HEK293 (cell line): ENCODE measurements around the gene ITGB3.

Experiments used
- CTCF ChIA-PET: fragments of 350-600 bp; formaldehyde crosslinking; extraction: SDS; loops from one replicate; lab custom pipeline; 2021; ENCODE audit warnings: antibody characterized with exemption; lab: Yijun Ruan, JAX
- POLR2A ChIA-PET: fragments of 300-600 bp; formaldehyde crosslinking; extraction: SDS; loops from one replicate; lab custom pipeline; 2020; ENCODE audit warnings: antibody characterized with exemption, inconsistent platforms; lab: Yijun Ruan, JAX
- H3K27ac ChIP-seq: fragments of 200-500 bp; sonication (Bioruptor generic); 2 replicates; pipeline ENCODE4 v1.5.1; 2014; ENCODE audit warnings: low read depth, low read length, control low read depth, inconsistent platforms; ENCODE audit errors: extremely low read depth
- H3K36me3 ChIP-seq, 2 experiments: fragments of 200-500 bp in 1 of 2; sonication (Bioruptor generic) in 1 of 2; 1 replicate in 1 of 2; 2 replicates in 1 of 2; pipeline ENCODE4 v1.5.1; 2014 to 2017; ENCODE audit warnings: inconsistent platforms in 2 of 2, low read length in 2 of 2; ENCODE audit not compliant: control insufficient read depth in 2 of 2, insufficient read depth in 1 of 2
- H3K4me1 ChIP-seq: fragments of 200-500 bp; sonication (Bioruptor generic); 2 replicates; pipeline ENCODE4 v1.5.1; 2014; ENCODE audit warnings: mild to moderate bottlenecking, low read length, inconsistent platforms; ENCODE audit not compliant: control insufficient read depth, insufficient read depth
- H3K4me3 ChIP-seq: 2 replicates; pipeline ENCODE4 v1.5.1; 2011; ENCODE audit warnings: low read depth, mild to moderate bottlenecking, control low read depth, low read length, moderate library complexity
- H3K9me3 ChIP-seq: fragments of 200-500 bp; sonication (Bioruptor generic); 2 replicates; pipeline ENCODE4 v1.5.1; 2014; ENCODE audit warnings: low read depth, low read length, inconsistent platforms; ENCODE audit not compliant: control insufficient read depth, insufficient read depth
- PRDM10 ChIP-seq: fragments of 450-650 bp; formaldehyde crosslinking; IDR thresholded peaks from 2 replicates; pipeline ENCODE4 v1.5.1; 2016; ENCODE audit warnings: missing biosample characterization, missing genetic modification characterization
- SP3 ChIP-seq: fragments of 450-650 bp; formaldehyde crosslinking; IDR thresholded peaks from 2 replicates; pipeline ENCODE4 v1.5.1; 2016; ENCODE audit warnings: missing biosample characterization, missing genetic modification characterization
- SP7 ChIP-seq: fragments of 450-650 bp; formaldehyde crosslinking; IDR thresholded peaks from 2 replicates; pipeline ENCODE4 v1.5.1; 2016; ENCODE audit warnings: missing biosample characterization, missing genetic modification characterization
- TSHZ1 ChIP-seq: fragments of 450-650 bp; formaldehyde crosslinking; IDR thresholded peaks from 2 replicates; pipeline ENCODE4 v1.5.1; 2016; ENCODE audit warnings: missing biosample characterization, missing genetic modification characterization, borderline replicate concordance
- ZBTB1 ChIP-seq: fragments of 450-650 bp; formaldehyde crosslinking; IDR thresholded peaks from 2 replicates; pipeline ENCODE4 v1.5.1; 2016; ENCODE audit warnings: missing biosample characterization, missing genetic modification characterization
- ZBTB44 ChIP-seq: fragments of 450-650 bp; IDR thresholded peaks from 2 replicates; pipeline ENCODE4 v1.5.1; 2018; ENCODE audit warnings: missing biosample characterization, mild to moderate bottlenecking, missing genetic modification characterization
- ZBTB8A ChIP-seq: fragments of 450-650 bp; formaldehyde crosslinking; IDR thresholded peaks from 2 replicates; pipeline ENCODE4 v1.5.1; 2016; ENCODE audit warnings: missing biosample characterization, missing genetic modification characterization
- ZNF184 ChIP-seq: fragments of 450-650 bp; IDR thresholded peaks from 2 replicates; pipeline ENCODE4 v1.5.1; 2018; ENCODE audit warnings: missing biosample characterization, mild to moderate bottlenecking, missing genetic modification characterization
- ZNF223 ChIP-seq: fragments of 450-650 bp; formaldehyde crosslinking; IDR thresholded peaks from 2 replicates; pipeline ENCODE4 v1.5.1; 2016; ENCODE audit warnings: missing biosample characterization, missing genetic modification characterization
- ZNF280C ChIP-seq: fragments of 450-650 bp; formaldehyde crosslinking; IDR thresholded peaks from 2 replicates; pipeline ENCODE4 v1.5.1; 2016; ENCODE audit warnings: missing biosample characterization, missing genetic modification characterization
- ZNF366 ChIP-seq: fragments of 450-650 bp; formaldehyde crosslinking; conservative IDR thresholded peaks from 2 replicates; pipeline ENCODE4 v1.5.1; 2016; ENCODE audit warnings: missing biosample characterization, missing genetic modification characterization
- ZNF585B ChIP-seq: fragments of 450-650 bp; formaldehyde crosslinking; IDR thresholded peaks from 2 replicates; pipeline ENCODE4 v1.5.1; 2016; ENCODE audit warnings: missing biosample characterization, missing genetic modification characterization
- ZNF600 ChIP-seq: fragments of 450-650 bp; formaldehyde crosslinking; IDR thresholded peaks from 2 replicates; pipeline ENCODE4 v1.5.1; 2016; ENCODE audit warnings: missing biosample characterization, missing genetic modification characterization
- ZNF610 ChIP-seq: fragments of 450-650 bp; formaldehyde crosslinking; IDR thresholded peaks from 2 replicates; pipeline ENCODE4 v1.5.1; 2016; ENCODE audit warnings: missing biosample characterization, missing genetic modification characterization, borderline replicate concordance
- ZNF654 ChIP-seq: fragments of 450-650 bp; formaldehyde crosslinking; IDR thresholded peaks from 2 replicates; pipeline ENCODE4 v1.5.1; 2016; ENCODE audit warnings: low read depth, missing biosample characterization, missing genetic modification characterization
- ZNF777 ChIP-seq: fragments of 450-650 bp; formaldehyde crosslinking; IDR thresholded peaks from 2 replicates; pipeline ENCODE4 v1.5.1; 2017; ENCODE audit warnings: missing biosample characterization, missing genetic modification characterization, borderline replicate concordance

Gene ITGB3

GRCh38 chr17:47278561-47278960 is 24.9 kb downstream of the ITGB3 start:
- ChIA-PET POLR2A (interaction anchor here (0.7 to 1.3 kb wide), 6 partner anchors 15 to 89 kb away, joined by 3 to 7 read pairs (median 3); partner anchors contain the start of gene CDC27), CTCF (interaction anchor here (0.5 to 1.7 kb wide), 3 partner anchors 22 to 37 kb away, joined by 3 to 7 read pairs (median 3); no protein-coding TSS in a partner anchor)
- Histone ChIP-seq H3K9me3 (no peaks in the 10 kb centered on the region), H3K4me3 (no peak overlapping the region), H3K36me3 (no peaks in the 10 kb centered on the region), H3K4me1 (peaks cover 33% of the 10 kb centered on the region), H3K27ac (no peak overlapping the region)
- TF ChIP-seq ZNF223 = no peak
- no peak for TF ChIP-seq TSHZ1 (tag by site-specific recombination)
- TF ChIP-seq ZNF777 = no peak
- no peak for TF ChIP-seq ZBTB44
- TF ChIP-seq SP3 = no peak
- TF ChIP-seq PRDM10 (tag by site-specific recombination) = peak; percentile 71
- TF ChIP-seq ZBTB1 (tag by site-specific recombination) = no peak

- CTCF ChIA-PET = interaction anchor here (0.6 to 1.7 kb wide), 3 partner anchors 23 to 697 kb away, joined by 3 to 7 read pairs (median 3); no protein-coding TSS in a partner anchor
- POLR2A ChIA-PET = interaction anchor here (1.1 to 1.3 kb wide), 4 partner anchors 15 to 90 kb away, joined by 3 to 7 read pairs (median 3); partner anchors contain the start of gene CDC27
- Histone ChIP-seq H3K4me1 (peaks cover 33% of the 10 kb centered on the region), H3K27ac (peak overlapping the region; percentile 16; the same call in 1 of the 2 replicates), H3K4me3 (no peak overlapping the region), H3K36me3 (no peaks in the 10 kb centered on the region), H3K9me3 (no peaks in the 10 kb centered on the region)
- peak; percentile 63 for TF ChIP-seq SP7
- TF ChIP-seq ZBTB8A = no peak
- peak; percentile 51; the same call in 1 of the 2 replicates for TF ChIP-seq ZNF600 (tag by site-specific recombination)
- TF ChIP-seq ZNF585B (tag by site-specific recombination) = no peak
- peak; percentile 61; the same call in 1 of the 2 replicates for TF ChIP-seq ZNF366 (tag by site-specific recombination)
- TF ChIP-seq ZNF610 = no peak
- 0 out of 2 replicates have a peak, but pooled peaks have one; percentile 67 for TF ChIP-seq ZNF184 (tag by site-specific recombination)
- no peak for TF ChIP-seq ZNF654 (tag by site-specific recombination)
- no peak for TF ChIP-seq ZNF280C (tag by site-specific recombination)
Measured at GRCh38 chr17:47279062-47279801, 25.6 kb downstream of the ITGB3 start.
